Measurements from ENCODE around the gene PRKAG2.
"Not testable (repeated sequence)": the region's sequence is repeated elsewhere in the genome, so short reads cannot be mapped to it uniquely, and the experiment has no call there.

PRKAG2 gene

DNA sequence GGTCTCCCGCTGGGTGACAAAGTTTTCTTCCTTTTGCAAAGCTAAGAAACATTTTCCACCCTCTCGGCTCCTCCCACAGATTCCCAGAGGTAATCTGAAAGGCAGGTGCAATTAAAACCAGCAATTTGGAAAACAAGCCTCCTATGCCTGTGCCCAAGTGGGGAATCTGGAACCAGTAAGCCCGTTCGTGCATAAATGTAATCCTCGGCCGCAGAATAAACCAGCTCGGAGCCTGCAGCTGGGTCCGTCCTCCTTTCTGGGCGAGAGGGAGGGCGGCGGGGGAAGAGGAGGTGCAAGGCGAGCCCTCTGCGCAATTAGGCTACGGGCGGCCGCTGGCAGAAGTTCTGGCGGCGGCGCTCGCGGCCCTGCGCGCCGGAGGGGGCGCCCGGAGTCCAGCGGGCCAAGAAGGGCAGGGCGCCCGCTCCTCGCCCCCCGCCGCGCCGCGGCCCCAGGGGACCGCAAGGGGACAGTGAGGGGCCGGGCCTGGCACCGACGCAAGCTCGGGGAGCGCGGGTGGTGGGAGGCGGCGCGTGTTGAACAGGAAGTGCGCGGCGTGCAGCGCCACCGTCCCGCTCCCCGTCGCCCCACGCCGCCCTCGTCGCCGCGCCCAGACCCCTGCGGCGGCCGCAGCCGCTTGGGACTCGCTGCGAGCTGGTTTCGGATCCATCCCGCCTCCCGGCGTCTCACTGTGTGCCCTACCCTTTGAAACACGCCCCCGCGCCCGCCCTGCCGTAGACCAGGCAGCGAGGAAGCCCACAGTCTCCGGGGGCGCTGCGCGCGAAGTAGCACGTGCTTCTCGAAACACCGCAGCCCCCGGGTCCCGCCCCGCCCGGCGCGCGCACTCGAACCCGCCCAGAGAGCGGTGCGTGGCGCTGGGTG, at the start of gene PRKAG2:
TSS of gene PRKAG2 (minus strand) at position 217 of the 879 bp plus-strand sequence. CDS start 495 bp downstream, outside the sequence.
- ATAC-seq (peak; percentile 70), DNase-seq (ENCODE audit: low spot score in 2 of 2) (peak; percentile 51 to 81)
- peak within 1 kb of the TSS; percentile 79 for H3K27ac Mint-ChIP-seq
- peak within 1 kb of the TSS; percentile 95 for H3K4me3 Mint-ChIP-seq
- H3K9me3 Mint-ChIP-seq, result no peaks in the 10 kb centered on the region
- H3K4me1 Mint-ChIP-seq, result peaks cover 34% of the 10 kb centered on the region
- H3K36me3 Mint-ChIP-seq, result peaks cover 9% of the 10 kb centered on the region

DNA sequence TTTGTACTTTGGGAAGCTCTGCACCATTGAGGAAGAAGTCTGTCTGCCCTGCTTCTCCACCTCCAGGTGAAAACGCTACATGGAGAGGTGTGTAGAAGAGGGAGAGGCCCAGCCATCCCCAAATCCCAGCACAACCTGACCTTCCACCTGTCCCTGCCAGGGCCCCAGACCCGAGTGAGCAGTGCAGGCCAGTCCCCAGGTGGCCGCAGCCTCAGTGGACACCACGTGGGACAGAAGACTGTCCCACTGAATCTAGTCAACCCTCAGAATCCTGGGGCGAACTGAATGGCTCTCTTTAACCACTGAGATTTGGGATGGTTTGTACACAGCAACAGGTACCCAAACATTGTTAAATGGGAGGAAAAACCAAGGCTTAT, 49.4 kb upstream of the PRKAG2 start:
- Mint-ChIP-seq H3K9me3 (no peaks in the 10 kb centered on the region), H3K36me3 (no peaks in the 10 kb centered on the region), H3K27ac (peak overlapping the region; percentile 88), H3K4me1 (peaks cover 33% of the 10 kb centered on the region), H3K4me3 (peak overlapping the region; percentile 61)
- ATAC-seq, result no peak
- no peak for DNase-seq (ENCODE audit: low spot score in 2 of 2)

DNA sequence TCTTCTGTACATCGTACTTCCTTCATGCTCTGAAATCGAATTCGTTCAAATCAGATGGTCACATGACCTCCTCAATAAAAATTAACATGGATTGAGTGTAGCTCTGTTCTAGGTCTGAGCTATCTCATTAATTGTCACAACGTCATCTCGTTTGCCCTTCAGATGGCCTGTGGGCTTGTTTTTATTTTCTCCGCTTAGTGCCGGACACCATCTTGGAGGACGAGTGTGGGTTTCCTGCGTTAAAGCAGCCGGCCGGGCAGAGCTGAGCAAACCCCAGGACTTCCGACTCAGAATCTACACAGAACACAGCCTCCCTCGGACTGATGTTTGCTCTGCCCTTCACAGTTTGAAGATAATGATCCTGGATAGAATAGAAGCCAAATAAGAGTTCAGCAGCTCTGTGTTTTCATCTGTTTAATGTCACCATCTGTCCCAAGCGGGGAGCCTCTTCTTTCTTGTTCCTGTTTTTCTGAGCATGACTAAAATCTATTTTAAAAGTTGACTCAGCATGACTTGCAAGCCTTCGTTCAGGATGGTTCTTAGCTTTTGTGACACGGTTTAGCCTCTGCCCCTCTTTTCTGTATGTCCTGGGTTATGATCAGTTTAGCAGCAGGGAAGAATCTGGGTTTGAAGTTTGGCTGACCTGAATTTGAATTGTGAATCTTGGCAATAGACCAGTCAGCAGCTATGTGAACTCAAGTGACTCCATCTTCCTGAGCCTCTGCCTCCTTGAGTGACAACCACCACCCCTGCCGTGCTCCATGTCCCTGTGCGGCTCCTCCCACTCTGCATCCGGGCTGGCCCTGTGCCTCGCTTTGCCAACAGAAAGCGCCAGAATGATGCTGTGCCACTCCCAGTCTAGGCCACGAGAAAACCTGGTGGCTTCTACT, 48.8 kb upstream of the PRKAG2 start:
- peak overlapping the region; percentile 61 for H3K4me3 Mint-ChIP-seq
- peak; percentile 80 for ATAC-seq
- H3K9me3 Mint-ChIP-seq, result no peaks in the 10 kb centered on the region
- peak overlapping the region; percentile 88 for H3K27ac Mint-ChIP-seq
- H3K4me1 Mint-ChIP-seq, result peaks cover 35% of the 10 kb centered on the region
- peak in 1 of 2 donors; percentile 55 for DNase-seq (ENCODE audit: low spot score in 2 of 2)
- H3K36me3 Mint-ChIP-seq, result no peaks in the 10 kb centered on the region

DNA sequence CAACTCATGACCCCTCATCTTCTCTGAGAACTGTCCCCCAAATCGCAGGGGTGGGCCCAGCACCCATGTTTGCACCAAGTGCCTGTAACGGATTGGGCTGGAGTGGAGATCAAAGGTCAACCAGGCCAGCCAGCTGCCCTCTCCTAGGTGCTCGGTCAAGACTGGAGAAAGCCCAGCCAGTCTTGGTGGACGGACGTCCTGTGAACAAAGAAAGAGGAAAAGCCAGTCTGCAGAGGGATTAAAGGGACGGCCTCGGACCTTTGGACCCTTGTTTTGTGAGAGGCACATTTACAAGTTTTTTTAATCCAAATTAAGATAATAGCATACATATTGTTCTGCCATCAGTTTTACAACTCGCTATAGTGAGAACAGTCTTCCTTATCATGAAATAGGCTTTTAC, 47.6 kb upstream of the PRKAG2 start:
- H3K4me3 Mint-ChIP-seq, result no peak overlapping the region
- no peak overlapping the region for H3K27ac Mint-ChIP-seq
- H3K4me1 Mint-ChIP-seq, result peaks cover 35% of the 10 kb centered on the region
- ATAC-seq, result no peak
- H3K36me3 Mint-ChIP-seq, result no peaks in the 10 kb centered on the region
- no peak for DNase-seq (ENCODE audit: low spot score in 2 of 2)
- H3K9me3 Mint-ChIP-seq, result no peaks in the 10 kb centered on the region

DNA sequence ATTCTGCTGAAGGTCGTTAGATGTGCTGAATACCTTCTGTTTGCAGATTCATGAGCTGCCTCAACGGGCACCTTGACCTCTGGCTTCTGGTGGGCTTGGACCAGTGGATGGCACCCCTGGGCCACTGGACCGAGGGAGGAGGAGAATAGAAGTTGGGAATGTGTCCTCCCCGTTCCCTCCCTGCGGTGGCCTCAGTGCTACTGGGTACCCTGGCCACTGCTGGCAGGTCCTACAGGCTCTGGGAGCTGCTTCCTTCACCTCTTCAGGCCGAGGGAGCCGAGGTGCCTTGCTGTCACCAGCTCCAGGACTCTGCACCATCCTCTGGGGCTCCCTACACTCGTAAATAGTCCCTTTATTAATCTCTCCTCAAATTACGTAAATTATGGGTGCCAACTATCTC, 47.1 kb upstream of the PRKAG2 start:
- Mint-ChIP-seq H3K4me3 (no peak overlapping the region), H3K36me3 (no peaks in the 10 kb centered on the region), H3K9me3 (no peaks in the 10 kb centered on the region), H3K4me1 (peaks cover 35% of the 10 kb centered on the region), H3K27ac (peak overlapping the region; percentile 10)
- DNase-seq (ENCODE audit: low spot score in 2 of 2) (no peak), ATAC-seq (no peak)

DNA sequence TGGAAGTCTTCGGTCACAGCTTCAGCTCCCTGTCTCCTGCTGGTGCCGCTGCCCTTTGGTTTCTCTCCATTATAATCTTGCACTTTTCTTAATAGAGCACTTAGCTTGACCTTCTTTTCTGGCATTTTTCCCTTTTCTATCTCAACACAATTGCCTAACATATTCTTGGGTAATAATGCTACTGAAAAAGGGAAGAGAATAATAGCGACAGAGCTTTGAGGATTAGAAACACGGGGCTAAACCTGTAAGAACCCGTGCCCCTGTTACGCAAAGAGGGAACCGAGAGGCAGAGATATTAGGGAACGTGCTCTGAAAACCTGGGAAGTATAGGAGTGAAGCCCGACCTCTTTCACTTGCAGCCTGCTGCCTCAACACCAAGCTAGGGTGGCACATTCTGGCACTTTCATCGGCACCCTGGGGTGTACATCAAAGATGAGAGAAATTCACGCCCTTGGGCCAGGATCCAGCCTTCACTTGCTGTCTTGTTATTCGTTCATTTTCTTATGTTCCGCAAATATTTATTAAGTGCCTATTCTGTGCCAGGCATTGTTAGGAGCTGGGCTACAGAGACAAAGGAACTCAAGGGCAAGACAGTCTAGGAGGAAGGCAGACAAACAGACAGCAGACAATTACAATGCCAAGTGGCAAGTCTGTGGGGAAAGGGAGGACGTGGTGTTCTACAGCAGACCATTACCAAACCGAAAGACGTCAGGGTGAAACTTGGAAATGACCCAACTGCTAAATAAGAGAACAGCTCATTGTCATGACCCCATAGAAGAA, 46.4 kb upstream of the PRKAG2 start:
- Mint-ChIP-seq H3K4me3 (no peak overlapping the region), H3K9me3 (no peaks in the 10 kb centered on the region), H3K27ac (peak overlapping the region; percentile 10), H3K36me3 (no peaks in the 10 kb centered on the region), H3K4me1 (peaks cover 35% of the 10 kb centered on the region)
- no peak for DNase-seq (ENCODE audit: low spot score in 2 of 2)
- ATAC-seq, result no peak

DNA sequence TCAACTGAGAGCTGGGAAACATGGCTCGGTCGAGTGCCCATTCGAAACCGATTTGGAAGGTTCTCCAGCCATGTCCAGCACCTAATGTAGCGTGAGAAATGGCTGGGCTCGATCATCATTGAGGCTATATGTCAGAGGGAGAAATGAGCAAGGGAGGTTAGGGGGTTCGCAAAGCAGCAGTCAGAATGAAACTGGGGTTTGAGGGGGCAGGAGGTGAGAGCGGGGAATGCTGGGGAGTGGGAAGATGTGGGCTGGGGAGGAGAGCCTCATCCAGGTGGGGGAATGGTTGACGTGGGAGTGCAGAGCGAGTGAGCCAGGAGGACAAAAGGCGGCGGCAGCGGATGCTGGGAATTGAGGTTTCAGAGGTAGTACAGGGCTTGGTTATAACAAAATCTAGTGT, 44.5 kb upstream of the PRKAG2 start:
- Mint-ChIP-seq H3K36me3 (no peaks in the 10 kb centered on the region), H3K4me3 (no peak overlapping the region), H3K9me3 (no peaks in the 10 kb centered on the region), H3K27ac (peak overlapping the region; percentile 43), H3K4me1 (peaks cover 35% of the 10 kb centered on the region)
- peak in 1 of 2 donors; percentile 59 for DNase-seq (ENCODE audit: low spot score in 2 of 2)
- ATAC-seq, result peak; percentile 56

DNA sequence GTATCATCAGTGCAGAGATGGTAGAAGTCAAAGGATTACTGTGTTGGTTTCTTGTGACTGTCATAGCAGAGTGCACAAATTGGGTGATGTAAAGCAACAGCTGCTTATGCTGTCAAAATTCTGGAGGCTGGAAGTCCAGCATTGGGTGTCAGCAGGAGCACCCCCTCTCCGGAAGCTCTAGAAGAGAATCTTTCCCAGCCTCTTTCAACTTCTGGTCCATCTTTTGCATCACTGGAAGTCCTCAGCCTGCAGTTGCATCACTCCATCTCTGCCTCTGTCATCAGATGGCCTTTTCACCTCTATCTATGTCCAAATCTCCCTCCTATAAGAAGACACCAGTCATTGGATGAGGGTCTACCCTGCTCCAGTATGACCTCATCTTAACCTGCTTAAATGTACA, 43.6 kb upstream of the PRKAG2 start:
- H3K9me3 Mint-ChIP-seq, result no peaks in the 10 kb centered on the region

DNA sequence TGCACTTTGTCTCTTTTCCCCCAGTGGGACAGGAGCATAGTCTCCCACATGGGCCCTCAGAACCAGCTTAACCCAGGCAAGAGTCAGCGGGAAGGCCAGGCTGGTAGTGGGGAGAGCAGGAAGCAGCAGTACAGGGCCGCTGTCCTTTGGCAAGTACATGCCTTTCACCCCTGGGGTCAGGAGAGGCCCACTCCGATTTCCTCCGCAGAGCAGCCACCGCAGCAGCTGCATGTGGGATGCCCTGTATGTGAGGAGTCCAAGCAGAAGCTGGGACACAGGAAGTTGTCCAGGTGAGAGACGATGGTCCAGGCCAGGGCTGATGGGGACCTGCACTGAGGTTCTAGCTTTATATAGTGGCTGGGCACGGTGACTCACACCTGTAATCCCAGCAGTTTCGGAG, 42.7 kb upstream of the PRKAG2 start:
- no peaks in the 10 kb centered on the region for H3K36me3 Mint-ChIP-seq
- ATAC-seq (no peak), DNase-seq (ENCODE audit: low spot score in 2 of 2) (no peak)
- peaks cover 24% of the 10 kb centered on the region for H3K4me1 Mint-ChIP-seq
- H3K27ac Mint-ChIP-seq, result no peak overlapping the region
- H3K4me3 Mint-ChIP-seq, result no peak overlapping the region
- H3K9me3 Mint-ChIP-seq, result no peaks in the 10 kb centered on the region

More for the DNA sequence above, 43.6 kb upstream of the PRKAG2 start:
- no peak overlapping the region for H3K27ac Mint-ChIP-seq
- DNase-seq (ENCODE audit: low spot score in 2 of 2) (no peak), ATAC-seq (no peak)
- no peaks in the 10 kb centered on the region for H3K36me3 Mint-ChIP-seq
- H3K4me3 Mint-ChIP-seq, result no peak overlapping the region
- peaks cover 26% of the 10 kb centered on the region for H3K4me1 Mint-ChIP-seq

DNA sequence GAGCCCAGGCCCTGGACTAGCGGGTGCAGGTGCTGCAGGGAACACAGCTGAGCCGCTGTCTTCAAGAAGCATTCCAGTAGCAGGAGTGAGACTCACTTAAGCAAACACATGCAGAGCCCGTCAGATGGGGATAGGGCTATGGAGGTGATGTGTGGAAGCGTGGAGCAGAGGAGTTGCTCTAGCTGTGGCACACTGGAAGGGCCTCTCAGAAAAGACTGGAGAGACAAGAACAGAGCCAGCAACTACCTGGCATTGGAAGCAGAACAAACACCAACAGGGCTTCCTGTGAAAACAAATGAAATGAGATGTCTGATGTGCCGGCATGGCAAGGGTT, 41.6 kb upstream of the PRKAG2 start:
- Mint-ChIP-seq H3K36me3 (no peaks in the 10 kb centered on the region), H3K27ac (no peak overlapping the region), H3K9me3 (peaks cover 6% of the 10 kb centered on the region), H3K4me3 (no peak overlapping the region), H3K4me1 (peaks cover 13% of the 10 kb centered on the region)
- ATAC-seq (no peak), DNase-seq (ENCODE audit: low spot score in 2 of 2) (no peak)

DNA sequence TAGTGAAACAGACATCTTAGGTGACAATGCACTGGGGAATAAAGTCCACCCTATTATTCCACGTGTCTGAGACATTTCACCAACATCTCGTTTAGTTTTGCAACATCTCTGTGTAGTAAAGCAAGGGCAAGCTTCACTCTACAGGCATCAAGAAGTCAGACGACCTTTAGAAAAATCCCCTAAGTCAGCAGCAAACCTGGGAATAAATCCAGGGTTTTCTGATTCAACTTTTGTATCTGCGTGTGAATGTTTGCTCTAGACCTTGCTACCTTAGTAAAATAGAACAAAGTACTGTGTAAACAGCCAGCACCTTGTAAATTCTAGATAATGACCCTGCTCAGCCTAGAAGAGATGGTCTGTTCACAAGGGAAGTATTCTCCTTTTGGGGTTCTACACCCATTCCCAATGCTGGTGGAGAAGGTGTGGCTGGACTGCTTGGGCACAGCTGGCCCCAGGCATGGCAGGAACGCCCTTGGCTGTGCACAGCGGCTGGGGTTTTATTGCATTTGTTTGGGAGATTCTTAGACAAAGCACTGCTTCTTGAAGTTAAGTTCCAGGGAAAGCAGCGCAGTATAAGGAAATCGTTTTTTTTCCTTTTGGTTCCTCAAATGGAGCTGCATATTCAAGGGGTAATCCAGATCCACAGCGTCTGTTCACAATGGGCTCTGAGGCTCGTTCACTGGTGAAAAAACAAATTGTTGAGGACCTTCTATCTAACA, 41.0 kb upstream of the PRKAG2 start:
- no peak for DNase-seq (ENCODE audit: low spot score in 2 of 2)
- Mint-ChIP-seq H3K4me3 (no peak overlapping the region), H3K4me1 (peaks cover 8% of the 10 kb centered on the region), H3K36me3 (no peaks in the 10 kb centered on the region), H3K9me3 (peaks cover 6% of the 10 kb centered on the region), H3K27ac (no peak overlapping the region)
- no peak for ATAC-seq

DNA sequence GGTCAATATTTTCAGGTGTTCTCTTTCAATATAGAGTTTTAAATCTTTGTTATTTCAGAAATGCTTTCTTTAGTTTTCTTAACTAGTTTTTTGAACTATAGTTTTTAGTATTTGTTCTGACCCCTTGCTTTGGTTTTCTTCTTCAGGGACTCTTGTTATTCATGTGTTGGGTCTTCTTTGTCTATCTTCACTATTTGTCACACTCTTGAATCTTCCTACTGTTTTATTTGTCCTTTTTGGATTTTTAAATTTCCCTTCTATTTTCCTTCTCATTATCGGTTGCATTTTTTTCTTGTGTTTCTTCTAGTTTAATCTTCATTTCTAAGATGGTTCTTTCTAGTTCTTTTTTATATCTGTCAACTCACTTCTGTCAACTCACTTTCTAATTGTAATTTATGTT, 37.1 kb upstream of the PRKAG2 start:
- no peaks in the 10 kb centered on the region for H3K36me3 Mint-ChIP-seq
- no peak overlapping the region for H3K27ac Mint-ChIP-seq
- H3K4me1 Mint-ChIP-seq, result no peaks in the 10 kb centered on the region
- DNase-seq (ENCODE audit: low spot score in 2 of 2), result no peak
- H3K4me3 Mint-ChIP-seq, result no peak overlapping the region
- no peak for ATAC-seq
- H3K9me3 Mint-ChIP-seq, result peaks cover 6% of the 10 kb centered on the region

DNA sequence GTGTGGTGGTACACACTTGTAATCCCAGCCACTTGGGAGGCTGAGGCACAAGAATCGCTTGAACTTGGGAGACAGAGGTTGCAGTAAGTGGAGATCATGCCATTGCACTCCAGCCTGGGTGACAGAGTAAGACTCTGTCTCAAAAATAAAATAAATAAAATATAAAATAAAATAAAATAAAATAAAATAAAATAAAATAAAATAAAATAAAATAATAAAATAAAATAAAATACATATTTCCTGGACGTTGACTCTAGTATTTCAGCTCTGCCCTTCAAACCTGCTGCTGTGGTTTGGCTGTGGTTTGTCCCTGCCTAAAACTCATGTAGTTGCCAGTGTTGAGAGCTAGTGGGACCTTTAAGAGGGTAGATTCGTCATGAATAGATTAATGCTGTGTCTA, 33.7 kb upstream of the PRKAG2 start:
- ATAC-seq; H3K36me3 Mint-ChIP-seq; H3K4me3 Mint-ChIP-seq; H3K4me1 Mint-ChIP-seq; H3K9me3 Mint-ChIP-seq; DNase-seq (ENCODE audit: low spot score in 2 of 2); H3K27ac Mint-ChIP-seq: not testable (repeated sequence)

DNA sequence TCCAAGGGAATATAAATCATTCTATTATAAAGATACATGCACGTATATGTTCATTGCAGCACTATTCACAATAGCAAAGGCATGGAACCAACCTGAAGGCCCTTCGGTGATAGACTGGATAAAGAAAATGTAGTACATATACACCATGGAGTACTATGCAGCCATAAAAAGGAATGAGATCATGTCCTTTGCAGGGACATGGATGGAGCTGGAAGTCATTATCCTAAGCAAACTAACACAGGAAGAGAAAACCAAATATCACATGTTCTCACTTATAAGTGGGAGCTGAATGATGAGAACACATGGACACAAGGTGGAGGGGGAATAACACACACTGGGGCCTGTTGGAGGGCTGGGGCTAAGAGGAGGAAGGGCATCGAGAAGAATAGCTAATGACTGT, 30.2 kb upstream of the PRKAG2 start:
- not testable (repeated sequence) for H3K4me1 Mint-ChIP-seq; H3K27ac Mint-ChIP-seq; H3K4me3 Mint-ChIP-seq; DNase-seq (ENCODE audit: low spot score in 2 of 2); H3K36me3 Mint-ChIP-seq; ATAC-seq; H3K9me3 Mint-ChIP-seq

DNA sequence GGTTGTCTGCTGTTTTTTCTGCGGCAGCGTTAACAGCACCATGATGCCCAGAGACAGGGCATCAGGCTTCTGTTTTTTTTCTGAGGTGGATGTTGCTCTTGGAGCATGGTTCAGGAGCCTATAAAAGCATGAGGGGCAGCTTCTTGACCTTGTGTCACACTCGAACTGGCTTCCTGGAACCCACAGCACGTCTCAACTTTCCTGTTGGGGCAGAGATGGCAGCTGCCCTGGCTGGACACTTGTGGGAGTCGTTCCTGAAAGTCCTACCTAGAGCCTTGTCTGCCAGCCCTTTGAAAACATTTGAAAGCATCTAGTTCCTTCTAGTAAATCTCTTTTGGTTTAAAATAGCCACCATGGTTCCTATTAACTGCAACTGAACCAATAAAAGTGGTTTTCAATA, 28.9 kb upstream of the PRKAG2 start:
- Mint-ChIP-seq H3K36me3 (no peaks in the 10 kb centered on the region), H3K4me1 (no peaks in the 10 kb centered on the region), H3K27ac (no peak overlapping the region), H3K9me3 (no peaks in the 10 kb centered on the region), H3K4me3 (no peak overlapping the region)
- ATAC-seq (no peak), DNase-seq (ENCODE audit: low spot score in 2 of 2) (no peak)

All from stimulated activated effector memory CD8-positive, alpha-beta T cell treated with anti-CD3 and anti-CD28 coated beads, Interleukin-12 subunit alpha, Interleukin-12 subunit beta, amount 100 ng/mL, for 72 hours (primary cell).